ENCODE results near the gene HERC4.
A peak's percentile ranks its signal among the peaks of the same experiment; 100 is the strongest.

HERC4 gene

GRCh38 chr10:68074775-68075549, at the start of gene HERC4:
TSS of gene HERC4 (minus strand) at chr10:68075283. CDS start at chr10:68073108, 2,175 bp downstream.
- DNase-seq, result peak; percentile 90 to 91

- DNase-seq, result no peak
These were observed 49.6 kb upstream of the HERC4 start for GRCh38 chr10:68124718-68125117.

- no peak for DNase-seq
These were observed 46.8 kb upstream of the HERC4 start for GRCh38 chr10:68121852-68122251.

- DNase-seq, result no peak
These were observed 46.1 kb upstream of the HERC4 start for GRCh38 chr10:68121020-68121743.

GRCh38 chr10:68118657-68119056, 43.6 kb upstream of the HERC4 start:
- DNase-seq, result no peak

- DNase-seq, result no peak
These were observed 37.8 kb upstream of the HERC4 start for GRCh38 chr10:68112837-68113236.

- no peak for DNase-seq
These were observed 36.5 kb upstream of the HERC4 start for GRCh38 chr10:68111584-68111983.

- DNase-seq, result no peak
These were observed 34.9 kb upstream of the HERC4 start for GRCh38 chr10:68110027-68110426.

GRCh38 chr10:68109331-68109730, 34.2 kb upstream of the HERC4 start, which contains the start of gene MYPN:
TSS of gene MYPN (plus strand) at chr10:68109488. CDS start at chr10:68121439, 11,951 bp downstream.
- DNase-seq, result no peak

GRCh38 chr10:68108653-68109052, 33.6 kb upstream of the HERC4 start:
- no peak for DNase-seq

- no peak for DNase-seq
These were observed 33.0 kb upstream of the HERC4 start for GRCh38 chr10:68108051-68108450.

GRCh38 chr10:68107651-68108050, 32.6 kb upstream of the HERC4 start:
- DNase-seq, result no peak

GRCh38 chr10:68106656-68107055, 31.6 kb upstream of the HERC4 start:
- no peak for DNase-seq

- no peak for DNase-seq
These were observed 30.7 kb upstream of the HERC4 start for GRCh38 chr10:68105820-68106219.

GRCh38 chr10:68103901-68104300, 28.8 kb upstream of the HERC4 start:
- DNase-seq, result no peak

GRCh38 chr10:68103261-68103878, 28.3 kb upstream of the HERC4 start:
- DNase-seq, result no peak

GRCh38 chr10:68101066-68101465, 26.0 kb upstream of the HERC4 start:
- DNase-seq, result no peak

GRCh38 chr10:68099736-68100135, 24.7 kb upstream of the HERC4 start:
- no peak for DNase-seq

GRCh38 chr10:68096913-68097516, 21.9 kb upstream of the HERC4 start:
- DNase-seq, result no peak

GRCh38 chr10:68095153-68095552, 20.1 kb upstream of the HERC4 start:
- no peak for DNase-seq

GRCh38 chr10:68092512-68092911, 17.4 kb upstream of the HERC4 start:
- no peak for DNase-seq

- DNase-seq, result no peak
These were observed 15.5 kb upstream of the HERC4 start for GRCh38 chr10:68090586-68090985.

- no peak for DNase-seq
These were observed 13.7 kb upstream of the HERC4 start for GRCh38 chr10:68088740-68089139.
